Skeletal muscle tissue (tissue), 4 donors: ENCODE data around the gene CALML6. TPM values are rescaled to one million over a fixed set of nuclear protein-coding genes. Genes with fewer than 3 reads are reported as not detected.

Experiments
- H3K27ac ChIP-seq: one replicate; pipeline ENCODE4 v1.7.0; 2013; ENCODE audit warnings: mild to moderate bottlenecking, low read depth, low read length, inconsistent platforms
- H3K27me3 ChIP-seq, 3 donors: one replicate each; pipeline ENCODE4 v1.7.0; 2013; ENCODE audit warnings: low read length in 3 of 3; ENCODE audit not compliant: control insufficient read depth in 3 of 3, insufficient read depth in 3 of 3
- H3K36me3 ChIP-seq, 3 donors: one replicate each; pipeline ENCODE4 v1.7.0; 2013; ENCODE audit warnings: low read length in 3 of 3; ENCODE audit not compliant: control insufficient read depth in 3 of 3, insufficient read depth in 3 of 3
- H3K4me1 ChIP-seq, 3 donors: one replicate each; pipeline ENCODE4 v1.7.0; 2013; ENCODE audit warnings: low read length in 3 of 3, mild to moderate bottlenecking in 3 of 3; ENCODE audit not compliant: control insufficient read depth in 3 of 3, insufficient read depth in 3 of 3
- H3K4me3 ChIP-seq, 3 donors: one replicate each; pipeline ENCODE4 v1.7.0; 2013; ENCODE audit warnings: low read length in 3 of 3
- H3K9ac ChIP-seq, 3 donors: one replicate each; pipeline ENCODE4 v1.7.0; 2013; ENCODE audit warnings: low read length in 3 of 3, mild to moderate bottlenecking in 3 of 3, moderate library complexity in 2 of 3, low read depth in 1 of 3
- H3K9me3 ChIP-seq, 3 donors: one replicate each; pipeline ENCODE4 v1.7.0; 2013; ENCODE audit warnings: low read length in 3 of 3; ENCODE audit not compliant: control insufficient read depth in 3 of 3
- total RNA-seq: library from RNA; depleted of rRNA; stranded (reverse); fragments of >200 nt; gene quantifications from one replicate; pipeline ENCODE4 v1.2.3, GENCODE V29; 2014
- donor health status: Osteomylitis.

CALML6 gene
- total RNA-seq, 1 donor from 2014 or later = 191 TPM

DNA sequence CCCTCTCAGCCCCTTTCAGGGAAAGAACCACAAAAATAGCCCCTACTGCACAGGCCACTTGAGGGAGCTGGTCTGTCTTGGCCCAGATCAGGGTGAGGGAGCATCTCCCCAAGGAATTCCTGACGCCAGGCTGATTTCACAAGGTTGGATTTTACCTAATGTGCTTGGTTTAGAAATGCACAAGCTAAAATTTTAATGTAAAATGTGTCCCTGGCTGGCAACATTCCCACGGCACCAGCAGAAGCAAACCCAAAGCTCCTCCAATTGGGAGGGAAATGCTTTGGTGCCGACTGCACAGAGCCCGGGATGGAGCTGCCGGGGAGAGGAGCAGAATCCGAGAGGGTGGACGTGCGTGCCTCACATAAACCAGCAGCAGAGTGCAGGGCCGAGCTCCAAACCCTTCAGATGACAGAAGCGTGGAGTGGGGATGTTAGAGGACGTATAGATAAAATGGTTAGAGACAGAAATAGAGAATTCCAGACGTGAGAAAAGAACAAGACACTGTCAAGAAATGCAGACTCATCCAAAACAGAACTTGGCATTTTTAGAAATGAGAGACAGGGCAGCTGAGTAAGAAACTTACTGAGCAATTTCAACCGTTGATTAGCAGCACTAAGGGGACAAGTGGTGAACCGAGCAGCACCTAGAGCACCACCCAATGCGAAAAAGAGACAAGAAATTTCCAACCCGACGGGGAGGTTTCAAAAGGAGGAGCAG is 45.6 kb downstream of the CALML6 start:
- H3K4me1 ChIP-seq = peaks cover 2 to 7% (median 4%) of the 10 kb centered on the region in 3 donors
- H3K4me3 ChIP-seq = no peak overlapping the region
- H3K9me3 ChIP-seq = no peaks in the 10 kb centered on the region
- no peaks in the 10 kb centered on the region for H3K36me3 ChIP-seq
- peaks cover 66 to 86% (median 77%) of the 10 kb centered on the region in 3 donors for H3K27me3 ChIP-seq
- no peak overlapping the region for H3K9ac ChIP-seq
- no peak overlapping the region for H3K27ac ChIP-seq

DNA sequence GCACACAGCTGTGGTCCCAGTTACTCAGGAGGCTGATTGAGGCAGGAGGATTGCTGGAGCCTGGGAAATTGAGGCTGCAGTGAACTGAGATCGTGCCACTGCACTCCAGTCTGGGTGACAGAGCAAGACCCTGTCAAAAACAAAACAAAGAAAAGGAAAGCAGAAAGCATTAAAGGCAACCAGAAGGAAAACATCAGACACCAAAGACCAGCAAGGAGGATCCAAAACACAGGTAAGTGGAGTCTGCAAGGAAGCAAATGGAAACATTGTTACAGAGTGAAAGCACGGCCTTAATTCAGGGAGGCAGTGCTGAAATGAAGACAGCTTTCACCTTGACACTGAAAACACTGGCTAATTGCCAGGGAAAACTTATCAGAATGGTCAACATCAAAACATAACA is 47.7 kb downstream of the CALML6 start:
- Histone ChIP-seq H3K4me3 (no peak overlapping the region), H3K27me3 (peaks cover 54 to 85% (median 76%) of the 10 kb centered on the region in 3 donors), H3K27ac (no peak overlapping the region), H3K9me3 (no peaks in the 10 kb centered on the region), H3K36me3 (no peaks in the 10 kb centered on the region), H3K4me1 (peaks cover 2 to 7% (median 4%) of the 10 kb centered on the region in 3 donors), H3K9ac (no peak overlapping the region)

DNA sequence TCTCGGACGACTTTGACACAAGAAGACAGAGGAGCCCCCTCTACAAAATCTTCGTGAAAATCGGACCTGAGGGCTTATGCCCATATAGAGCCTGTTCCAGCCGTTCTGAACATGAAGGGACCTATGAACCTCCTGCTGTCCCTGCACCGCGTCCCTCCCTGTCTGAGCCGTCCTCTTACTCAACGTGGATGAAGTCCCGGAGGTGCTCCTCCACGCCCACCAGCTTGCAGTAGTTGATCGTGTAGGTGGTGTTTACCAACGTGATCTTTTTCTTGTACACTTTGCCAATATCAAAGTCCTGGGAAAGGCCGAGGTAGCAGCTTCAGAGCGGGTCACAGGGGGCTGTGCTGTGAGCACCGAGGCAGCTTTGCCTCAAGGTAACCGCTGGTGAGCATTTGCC is 48.5 kb downstream of the CALML6 start:
- Histone ChIP-seq H3K4me1 (peaks cover 2 to 7% (median 4%) of the 10 kb centered on the region in 3 donors), H3K27me3 (peaks cover 54 to 85% (median 73%) of the 10 kb centered on the region in 3 donors), H3K9ac (no peak overlapping the region), H3K9me3 (no peaks in the 10 kb centered on the region), H3K36me3 (no peaks in the 10 kb centered on the region), H3K4me3 (no peak overlapping the region), H3K27ac (no peak overlapping the region)

- H3K36me3 ChIP-seq = no peaks in the 10 kb centered on the region
- no peak overlapping the region for H3K4me3 ChIP-seq
- no peak overlapping the region for H3K27ac ChIP-seq
- no peaks in the 10 kb centered on the region for H3K9me3 ChIP-seq
- peaks cover 49 to 79% (median 65%) of the 10 kb centered on the region in 3 donors for H3K27me3 ChIP-seq
- H3K9ac ChIP-seq = no peak overlapping the region
- H3K4me1 ChIP-seq = peaks cover 0 to 4% (median 4%) of the 10 kb centered on the region in 3 donors
Observed at GRCh38 chr1:1964811-1965210, 49.8 kb downstream of the CALML6 start.

- no peaks in the 10 kb centered on the region for H3K36me3 ChIP-seq
- no peaks in the 10 kb centered on the region for H3K4me1 ChIP-seq
- H3K4me3 ChIP-seq = no peak overlapping the region
- no peak overlapping the region for H3K27ac ChIP-seq
- H3K9me3 ChIP-seq = no peaks in the 10 kb centered on the region
- peaks cover 44 to 73% (median 57%) of the 10 kb centered on the region in 3 donors for H3K27me3 ChIP-seq
- H3K9ac ChIP-seq = no peak overlapping the region
Observed at GRCh38 chr1:1965546-1965945, 50.5 kb downstream of the CALML6 start.

- Histone ChIP-seq H3K27me3 (peaks cover 38 to 73% (median 58%) of the 10 kb centered on the region in 3 donors), H3K9me3 (no peaks in the 10 kb centered on the region), H3K9ac (no peak overlapping the region), H3K4me1 (no peaks in the 10 kb centered on the region), H3K36me3 (no peaks in the 10 kb centered on the region), H3K27ac (no peak overlapping the region), H3K4me3 (no peak overlapping the region)
Observed at GRCh38 chr1:1966071-1966740, 51.1 kb downstream of the CALML6 start.

Other genes starting within 250 kb of the CALML6 start
- 15.7 TPM for gene SLC35E2B, start 222.5 kb upstream of the CALML6 start, total RNA-seq
- 16.7 TPM for gene CDK11A, start 190.9 kb upstream of the CALML6 start, total RNA-seq
- gene NADK, start 136.8 kb upstream of the CALML6 start, total RNA-seq = 11.5 TPM
- 61.6 TPM for gene GNB1, start 24.2 kb upstream of the CALML6 start, total RNA-seq
- 21.9 TPM for gene TMEM52, start 4.0 kb downstream of the CALML6 start, total RNA-seq
- gene CFAP74, start 88.5 kb downstream of the CALML6 start, total RNA-seq = under 0.01 TPM
- gene GABRD, start 104.1 kb downstream of the CALML6 start, total RNA-seq = under 0.01 TPM
- gene PRKCZ, start 135.2 kb downstream of the CALML6 start, total RNA-seq = 4.2 TPM